ENCODE data around the gene ZNF705A.
"Not testable (repeated sequence)": the region's sequence is repeated elsewhere in the genome, so short reads cannot be mapped to it uniquely, and the experiment has no call there.

- TF ChIP-seq EZH2 (IDR thresholded peaks at IDR 0.05; ENCODE audit: low read depth, unreplicated experiment); CTCF (conservative IDR thresholded peaks at IDR 0.05; ENCODE audit: low read depth in 2 of 2); REST (IDR thresholded peaks at IDR 0.05; ENCODE audit: unreplicated experiment); EZH2phosphoT487 (IDR thresholded peaks at IDR 0.05; ENCODE audit: unreplicated experiment); POLR2AphosphoS5 (IDR thresholded peaks at IDR 0.05; ENCODE audit: low read depth); CREB1 (CRISPR knock-in tag; IDR thresholded peaks at IDR 0.05; ENCODE audit: low read depth); ZNF114 (CRISPR knock-in tag; IDR thresholded peaks at IDR 0.05): not testable (repeated sequence)
Observed at GRCh38 chr12:8222303-8222702, 65.5 kb downstream of the ZNF705A start.
